ENCODE data around the gene ADAM17. TPM values are rescaled to one million over a fixed set of nuclear protein-coding genes. Genes with fewer than 3 reads are reported as not detected.

The ADAM17 gene
- total and polyA plus RNA-seq, 9 of the 15 experiments (the other 6 are each of a cell fraction or from before 2014, with no cell fraction given) = 5.8 to 30.0 (median 19.0) TPM

DNA sequence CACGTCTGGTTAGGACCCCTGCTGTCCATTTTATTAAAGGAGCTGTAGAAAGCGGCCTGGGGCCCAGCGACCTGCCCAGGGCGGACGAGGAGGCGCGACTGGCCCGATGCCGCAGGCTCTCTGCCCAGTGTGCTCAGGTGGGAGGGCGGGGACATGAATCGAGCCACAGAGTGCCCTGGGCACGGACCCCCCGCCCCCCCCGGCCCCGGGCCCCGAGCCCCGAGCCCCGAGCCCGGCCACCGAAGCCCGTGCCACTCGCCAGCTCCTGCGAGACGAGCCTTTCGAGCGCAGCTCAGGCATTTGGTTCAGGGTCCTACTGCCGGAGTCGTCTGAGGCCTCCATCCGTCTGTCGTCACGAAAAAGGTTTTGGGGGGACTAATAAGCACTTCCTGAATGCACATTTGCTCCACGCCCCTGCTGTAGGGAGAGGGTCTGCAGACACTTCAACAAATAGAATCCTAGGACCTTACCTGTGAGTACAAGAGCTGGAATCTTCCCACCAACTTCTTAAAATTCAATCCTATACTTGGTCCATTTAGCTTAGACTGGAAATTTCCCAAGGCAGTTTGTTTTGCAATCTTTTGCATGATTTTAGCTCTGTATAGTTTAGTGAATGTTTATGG is 602 bp upstream of the ADAM17 start:
- Histone ChIP-seq H3K4me3 (peak overlapping the region; percentile 79), H3K9me3 (replicated peaks; ENCODE audit: control insufficient read depth, insufficient read depth, low read depth, low read length) (no peaks in the 10 kb centered on the region), H3K9me1 (ENCODE audit: control insufficient read depth, insufficient read depth, low read length) (no peaks in the 10 kb centered on the region), H3K79me2 (ENCODE audit: control insufficient read depth, insufficient read depth, low read length) (peaks cover 54% of the 10 kb centered on the region), H3K9ac (ENCODE audit: insufficient read depth in 1 of 2, low read depth in 2 of 2, low read length in 2 of 2) (peak overlapping the region; percentile 96 to 98), H4K20me1 (replicated peaks; ENCODE audit: control insufficient read depth, insufficient read depth, low read length) (peaks cover 8% of the 10 kb centered on the region; the same call in 1 of the 2 replicates), H3K4me1 (replicated peaks in 1 of 2; ENCODE audit: control insufficient read depth in 2 of 2, insufficient read depth in 2 of 2, low read length in 2 of 2) (peaks cover 9 to 16% of the 10 kb centered on the region in 2 experiments; a peak in 4 of 5 replicates), H3K27me3 (ENCODE audit: control insufficient read depth in 2 of 2, insufficient read depth in 2 of 2, low read length in 2 of 2) (no peaks in the 10 kb centered on the region), H3K36me3 (ENCODE audit: control insufficient read depth, insufficient read depth, low read length) (no peaks in the 10 kb centered on the region), H3K27ac (ENCODE audit: extremely low read depth, low read depth, low read length) (peak overlapping the region; percentile 97), H3K4me2 (ENCODE audit: insufficient read depth, low read length) (peak overlapping the region; percentile 98), H2AFZ (ENCODE audit: low read depth, low read length) (peak overlapping the region; percentile 80)
- no TSS peak for BruUV-seq (replicated peaks)
- in situ Hi-C loops (cut with MboI) (no loop called here), intact Hi-C loops (cut with micrococcal nuclease) (loop anchor here (5.0 to 10.0 kb wide), 3 partner anchors 76 to 411 kb away; partner anchors contain the start of gene YWHAQ)
- ChIA-PET POLR2A (interaction anchor here (0.6 to 2.4 kb wide), 25 partner anchors 8 to 692 kb away, joined by 3 to 17 read pairs (median 4); partner anchors contain the start of gene YWHAQ), CTCF (ENCODE audit: low intra/inter-chr PET ratio) (interaction anchor here (1.0 kb wide), 1 partner anchor 9 kb away, joined by 3 read pairs; no protein-coding TSS in a partner anchor)
- ATAC-seq = peak; percentile 24
- no peak for FAIRE-seq
- under 1% methylated on average over 11 of the region's 32 CpGs for WGBS (ENCODE audit: insufficient coverage, low coverage, missing lambda C conversion rate)
- peak in 1 of 4 experiments; percentile 48 for DNase-seq (ENCODE audit: extremely low read depth in 1 of 4, low spot score in 3 of 4)
- TF ChIP-seq ZNF766 (CRISPR knock-in tag; conservative IDR thresholded peaks at IDR 0.05) (0 out of 2 replicates have a peak, but pooled peaks have one; percentile 36), HLTF (IDR thresholded peaks at IDR 0.05) (no peak), CXXC5 (CRISPR knock-in tag; IDR thresholded peaks at IDR 0.05) (peak; percentile 10; the same call in 1 of the 2 replicates), MAZ (CRISPR knock-in tag; conservative IDR thresholded peaks at IDR 0.05 in 1 of 2, IDR thresholded peaks at IDR 0.05 in 1 of 2) (0 out of 4 replicates have a peak, but pooled peaks of 1 of the 2 experiments have one; percentile 39), OTX1 (CRISPR knock-in tag; IDR thresholded peaks at IDR 0.05) (peak; percentile 20; the same call in 1 of the 2 replicates), ZKSCAN1 (IDR thresholded peaks at IDR 0.05; ENCODE audit: low read depth, low read length) (peak; percentile 4; the same call in 1 of the 2 replicates), SNRNP70 (optimal IDR thresholded peaks at IDR 0.05; ENCODE audit: low read depth, low read length) (no peak), HEY1 (CRISPR knock-in tag; IDR thresholded peaks at IDR 0.05; ENCODE audit: borderline replicate concordance) (no peak), ZNF740 (CRISPR knock-in tag; IDR thresholded peaks at IDR 0.05) (no peak), ZNF740 (tag; IDR thresholded peaks at IDR 0.05) (peak in 1 of 2 experiments; percentile 67; a peak in 1 of 4 replicates), CHD1 (IDR thresholded peaks at IDR 0.05; ENCODE audit: low read length) (peak; percentile 78), FOXK1 (CRISPR knock-in tag; IDR thresholded peaks at IDR 0.05; ENCODE audit: borderline replicate concordance) (0 out of 2 replicates have a peak, but pooled peaks have one; percentile 42)
- TF ChIP-seq, protein P1, sequence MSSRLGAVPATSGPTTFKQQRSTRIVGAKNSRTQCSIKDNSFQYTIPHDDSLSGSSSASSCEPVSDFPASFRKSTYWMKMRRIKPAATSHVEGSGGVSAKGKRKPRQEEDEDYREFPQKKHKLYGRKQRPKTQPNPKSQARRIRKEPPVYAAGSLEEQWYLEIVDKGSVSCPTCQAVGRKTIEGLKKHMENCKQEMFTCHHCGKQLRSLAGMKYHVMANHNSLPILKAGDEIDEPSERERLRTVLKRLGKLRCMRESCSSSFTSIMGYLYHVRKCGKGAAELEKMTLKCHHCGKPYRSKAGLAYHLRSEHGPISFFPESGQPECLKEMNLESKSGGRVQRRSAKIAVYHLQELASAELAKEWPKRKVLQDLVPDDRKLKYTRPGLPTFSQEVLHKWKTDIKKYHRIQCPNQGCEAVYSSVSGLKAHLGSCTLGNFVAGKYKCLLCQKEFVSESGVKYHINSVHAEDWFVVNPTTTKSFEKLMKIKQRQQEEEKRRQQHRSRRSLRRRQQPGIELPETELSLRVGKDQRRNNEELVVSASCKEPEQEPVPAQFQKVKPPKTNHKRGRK (tag; IDR thresholded peaks at IDR 0.05) = no peak
- TF ChIP-seq, protein P2, sequence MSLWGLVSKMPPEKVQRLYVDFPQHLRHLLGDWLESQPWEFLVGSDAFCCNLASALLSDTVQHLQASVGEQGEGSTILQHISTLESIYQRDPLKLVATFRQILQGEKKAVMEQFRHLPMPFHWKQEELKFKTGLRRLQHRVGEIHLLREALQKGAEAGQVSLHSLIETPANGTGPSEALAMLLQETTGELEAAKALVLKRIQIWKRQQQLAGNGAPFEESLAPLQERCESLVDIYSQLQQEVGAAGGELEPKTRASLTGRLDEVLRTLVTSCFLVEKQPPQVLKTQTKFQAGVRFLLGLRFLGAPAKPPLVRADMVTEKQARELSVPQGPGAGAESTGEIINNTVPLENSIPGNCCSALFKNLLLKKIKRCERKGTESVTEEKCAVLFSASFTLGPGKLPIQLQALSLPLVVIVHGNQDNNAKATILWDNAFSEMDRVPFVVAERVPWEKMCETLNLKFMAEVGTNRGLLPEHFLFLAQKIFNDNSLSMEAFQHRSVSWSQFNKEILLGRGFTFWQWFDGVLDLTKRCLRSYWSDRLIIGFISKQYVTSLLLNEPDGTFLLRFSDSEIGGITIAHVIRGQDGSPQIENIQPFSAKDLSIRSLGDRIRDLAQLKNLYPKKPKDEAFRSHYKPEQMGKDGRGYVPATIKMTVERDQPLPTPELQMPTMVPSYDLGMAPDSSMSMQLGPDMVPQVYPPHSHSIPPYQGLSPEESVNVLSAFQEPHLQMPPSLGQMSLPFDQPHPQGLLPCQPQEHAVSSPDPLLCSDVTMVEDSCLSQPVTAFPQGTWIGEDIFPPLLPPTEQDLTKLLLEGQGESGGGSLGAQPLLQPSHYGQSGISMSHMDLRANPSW (CRISPR knock-in tag; IDR thresholded peaks at IDR 0.05) = 0 out of 2 replicates have a peak, but pooled peaks have one; percentile 69
- TF ChIP-seq, protein P3, sequence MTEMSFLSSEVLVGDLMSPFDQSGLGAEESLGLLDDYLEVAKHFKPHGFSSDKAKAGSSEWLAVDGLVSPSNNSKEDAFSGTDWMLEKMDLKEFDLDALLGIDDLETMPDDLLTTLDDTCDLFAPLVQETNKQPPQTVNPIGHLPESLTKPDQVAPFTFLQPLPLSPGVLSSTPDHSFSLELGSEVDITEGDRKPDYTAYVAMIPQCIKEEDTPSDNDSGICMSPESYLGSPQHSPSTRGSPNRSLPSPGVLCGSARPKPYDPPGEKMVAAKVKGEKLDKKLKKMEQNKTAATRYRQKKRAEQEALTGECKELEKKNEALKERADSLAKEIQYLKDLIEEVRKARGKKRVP (CRISPR knock-in tag; IDR thresholded peaks at IDR 0.05) = 0 out of 2 replicates have a peak, but pooled peaks have one; percentile 20
